Measurements from ENCODE around the gene TMUB1. TPM values are rescaled to one million over a fixed set of nuclear protein-coding genes. Genes with fewer than 3 reads are reported as not detected.

The TMUB1 gene
- polyA plus RNA-seq, 4 donors, result 19.9 to 39.3 (median 25.6) TPM

- DNase-seq (ENCODE audit: low read depth in 4 of 4, low spot score in 3 of 4), result no peak
Observed at GRCh38 chr7:151071032-151071866, 12.0 kb downstream of the TMUB1 start.

GRCh38 chr7:151070574-151070960 lies 12.7 kb downstream of the TMUB1 start:
- no peak for DNase-seq (ENCODE audit: low read depth in 4 of 4, low spot score in 3 of 4)

- no peak for DNase-seq (ENCODE audit: low read depth in 4 of 4, low spot score in 3 of 4)
Observed at GRCh38 chr7:151069841-151070573, 13.3 kb downstream of the TMUB1 start.

- no peak for DNase-seq (ENCODE audit: low read depth in 4 of 4, low spot score in 3 of 4)
Observed at GRCh38 chr7:151068069-151068773, 15.1 kb downstream of the TMUB1 start.

GRCh38 chr7:151066273-151066974 lies 16.9 kb downstream of the TMUB1 start:
- no peak for DNase-seq (ENCODE audit: low read depth in 4 of 4, low spot score in 3 of 4)

GRCh38 chr7:151065516-151065915 lies 17.8 kb downstream of the TMUB1 start:
- no peak for DNase-seq (ENCODE audit: low read depth in 4 of 4, low spot score in 3 of 4)

- no peak for DNase-seq (ENCODE audit: low read depth in 4 of 4, low spot score in 3 of 4)
Observed at GRCh38 chr7:151064993-151065392, 18.3 kb downstream of the TMUB1 start.

GRCh38 chr7:151064454-151064853 lies 18.8 kb downstream of the TMUB1 start:
- DNase-seq (ENCODE audit: low read depth in 4 of 4, low spot score in 3 of 4), result no peak

GRCh38 chr7:151063212-151063561 lies 20.1 kb downstream of the TMUB1 start:
- DNase-seq (ENCODE audit: low read depth in 4 of 4, low spot score in 3 of 4), result no peak

- peak in 1 of 4 donors; percentile 73 for DNase-seq (ENCODE audit: low read depth in 4 of 4, low spot score in 3 of 4)
Observed at GRCh38 chr7:151062399-151063211, 20.7 kb downstream of the TMUB1 start.

- DNase-seq (ENCODE audit: low read depth in 4 of 4, low spot score in 3 of 4), result no peak
Observed at GRCh38 chr7:151062111-151062398, 21.2 kb downstream of the TMUB1 start.

- no peak for DNase-seq (ENCODE audit: low read depth in 4 of 4, low spot score in 3 of 4)
Observed at GRCh38 chr7:151061213-151062110, 21.8 kb downstream of the TMUB1 start.

- DNase-seq (ENCODE audit: low read depth in 4 of 4, low spot score in 3 of 4), result no peak
Observed at GRCh38 chr7:151060416-151061212, 22.7 kb downstream of the TMUB1 start.

GRCh38 chr7:151060113-151060415 lies 23.2 kb downstream of the TMUB1 start:
- no peak for DNase-seq (ENCODE audit: low read depth in 4 of 4, low spot score in 3 of 4)

GRCh38 chr7:151059367-151060112 lies 23.8 kb downstream of the TMUB1 start, which contains the start of gene SLC4A2:
TSS of gene SLC4A2 (plus strand) at chr7:151059589. CDS start at chr7:151061988, 2,399 bp downstream.
- peak in 2 of 4 donors; percentile 76 for DNase-seq (ENCODE audit: low read depth in 4 of 4, low spot score in 3 of 4)

GRCh38 chr7:151058781-151059366 lies 24.4 kb downstream of the TMUB1 start:
- no peak for DNase-seq (ENCODE audit: low read depth in 4 of 4, low spot score in 3 of 4)
